HG03095 (cell line): ENCODE data around the gene ZNF438.

Experiments used
- ATAC-seq: cut with Tn5 transposase; IDR thresholded peaks from one replicate; pipeline ENCODE4 v1.9.1; 2021; ENCODE audit warnings: moderate library complexity; ENCODE audit not compliant: unreplicated experiment

ZNF438 gene

GRCh38 chr10:30885423-30885822, 146.2 kb downstream of the ZNF438 start:
- ATAC-seq = no peak

- ATAC-seq = no peak
Measured at GRCh38 chr10:30883751-30884150, 147.9 kb downstream of the ZNF438 start.

GRCh38 chr10:30883116-30883515, 148.5 kb downstream of the ZNF438 start:
- no peak for ATAC-seq

GRCh38 chr10:30882281-30882680, 149.4 kb downstream of the ZNF438 start:
- ATAC-seq = no peak

GRCh38 chr10:30878920-30879319, 152.7 kb downstream of the ZNF438 start:
- no peak for ATAC-seq

GRCh38 chr10:30877111-30877510, 154.6 kb downstream of the ZNF438 start:
- ATAC-seq = no peak

GRCh38 chr10:30873411-30873810, 158.3 kb downstream of the ZNF438 start:
- no peak for ATAC-seq

GRCh38 chr10:30870896-30871295, 160.8 kb downstream of the ZNF438 start:
- ATAC-seq = no peak

GRCh38 chr10:30869566-30869965, 162.1 kb downstream of the ZNF438 start:
- no peak for ATAC-seq

- ATAC-seq = no peak
Measured at GRCh38 chr10:30868611-30869010, 163.1 kb downstream of the ZNF438 start.

GRCh38 chr10:30866896-30867295, 164.8 kb downstream of the ZNF438 start:
- ATAC-seq = no peak

GRCh38 chr10:30865141-30865926, 166.3 kb downstream of the ZNF438 start:
- ATAC-seq = no peak

GRCh38 chr10:30863516-30864210, 168.0 kb downstream of the ZNF438 start:
- ATAC-seq = no peak

GRCh38 chr10:30862486-30862885, 169.2 kb downstream of the ZNF438 start:
- ATAC-seq = no peak

GRCh38 chr10:30861976-30862375, 169.7 kb downstream of the ZNF438 start:
- no peak for ATAC-seq

GRCh38 chr10:30861221-30861620, 170.4 kb downstream of the ZNF438 start:
- ATAC-seq = no peak

- ATAC-seq = no peak
Measured at GRCh38 chr10:30858499-30858898, 173.2 kb downstream of the ZNF438 start.

GRCh38 chr10:30857803-30858202, 173.9 kb downstream of the ZNF438 start:
- ATAC-seq = no peak

GRCh38 chr10:30855131-30855530, 176.5 kb downstream of the ZNF438 start:
- no peak for ATAC-seq

- ATAC-seq = no peak
Measured at GRCh38 chr10:30854656-30855055, 177.0 kb downstream of the ZNF438 start.

GRCh38 chr10:30853066-30853465, 178.6 kb downstream of the ZNF438 start:
- no peak for ATAC-seq

GRCh38 chr10:30850776-30851175, 180.9 kb downstream of the ZNF438 start:
- ATAC-seq = no peak
